Smooth muscle cell (in vitro differentiated cells): Measurements from ENCODE around the gene BRAF. TPM values are rescaled to one million over a fixed set of nuclear protein-coding genes. Genes with fewer than 3 reads are reported as not detected.

ENCODE experiments used
- DNase-seq: peaks from one replicate; lab custom pipeline; 2025; ENCODE audit not compliant: unreplicated experiment; lab: John Stamatoyannopoulos, UW
- H2AFZ ChIP-seq: fragments of 200-600 bp; sonication (generic); 2 replicates; pipeline ENCODE4 v1.6.0; 2016; ENCODE audit warnings: antibody characterized with exemption, low read depth, mild to moderate bottlenecking
- H3F3A ChIP-seq: fragments of 200-600 bp; sonication (generic); 2 replicates; pipeline ENCODE4 v1.6.0; 2017; ENCODE audit warnings: antibody characterized with exemption, low read depth
- H3K27ac ChIP-seq: fragments of 200-600 bp; sonication (generic); 2 replicates; pipeline ENCODE4 v1.5.1; 2016; ENCODE audit warnings: low read depth, mild to moderate bottlenecking
- H3K27me3 ChIP-seq: fragments of 200-600 bp; sonication (generic); 2 replicates; pipeline ENCODE4 v1.6.1; 2016; ENCODE audit warnings: low read depth, mild to moderate bottlenecking
- H3K36me3 ChIP-seq: fragments of 200-600 bp; sonication (generic); 2 replicates; pipeline ENCODE4 v1.5.1; 2016; ENCODE audit warnings: low read depth
- H3K4me1 ChIP-seq: fragments of 200-600 bp; sonication (generic); 2 replicates; pipeline ENCODE4 v1.5.1; 2016; ENCODE audit warnings: low read depth
- H3K4me2 ChIP-seq: fragments of 200-600 bp; sonication (generic); 2 replicates; pipeline ENCODE4 v1.6.0; 2016; ENCODE audit warnings: mild to moderate bottlenecking
- H3K4me3 ChIP-seq: fragments of 200-600 bp; sonication (generic); 2 replicates; pipeline ENCODE4 v1.5.1; 2016; ENCODE audit warnings: mild to moderate bottlenecking
- H3K79me2 ChIP-seq: fragments of 200-600 bp; sonication (generic); 2 replicates; pipeline ENCODE4 v1.6.0; 2016; ENCODE audit warnings: low read depth, mild to moderate bottlenecking
- H3K9ac ChIP-seq: fragments of 200-600 bp; sonication (generic); 2 replicates; pipeline ENCODE4 v1.6.0; 2016; ENCODE audit warnings: low read depth
- H3K9me3 ChIP-seq: fragments of 200-600 bp; sonication (generic); replicated peaks from 2 replicates; pipeline ENCODE4 v1.5.1; 2016; ENCODE audit warnings: low read depth
- H4K20me1 ChIP-seq: fragments of 200-600 bp; sonication (generic); 2 replicates; pipeline ENCODE4 v1.6.0; 2016; ENCODE audit warnings: low read depth
- CTCF ChIP-seq: fragments of 200-600 bp; sonication (generic); IDR thresholded peaks from 2 replicates; pipeline ENCODE4 v1.5.1; 2017; ENCODE audit warnings: borderline replicate concordance, mild to moderate bottlenecking, antibody characterized with exemption; ENCODE audit not compliant: insufficient read depth, poor library complexity, severe bottlenecking
- WGBS: methylation state at CpG from one replicate; pipeline ENCODE4 v1.1.7; 2016; ENCODE audit warnings: low lambda C conversion rate; 5-methylcytosine and 5-hydroxymethylcytosine counted together
- polyA plus RNA-seq: library from polyadenylated mRNA; unstranded; fragments of >200 nt; fragmentation: Nextera tagmentation; extraction: Ambion mirVana; gene quantifications from 2 replicates; pipeline ENCODE4 v1.2.1, GENCODE V29; 2016
- total RNA-seq: library from RNA; depleted of rRNA; stranded (reverse); fragments of >200 nt; gene quantifications from 2 replicates; pipeline ENCODE4 v1.2.3, GENCODE V29; 2014

The BRAF gene
- total and polyA plus RNA-seq, 2 experiments from 2014 or later, result 6.5 to 28.9 TPM

DNA sequence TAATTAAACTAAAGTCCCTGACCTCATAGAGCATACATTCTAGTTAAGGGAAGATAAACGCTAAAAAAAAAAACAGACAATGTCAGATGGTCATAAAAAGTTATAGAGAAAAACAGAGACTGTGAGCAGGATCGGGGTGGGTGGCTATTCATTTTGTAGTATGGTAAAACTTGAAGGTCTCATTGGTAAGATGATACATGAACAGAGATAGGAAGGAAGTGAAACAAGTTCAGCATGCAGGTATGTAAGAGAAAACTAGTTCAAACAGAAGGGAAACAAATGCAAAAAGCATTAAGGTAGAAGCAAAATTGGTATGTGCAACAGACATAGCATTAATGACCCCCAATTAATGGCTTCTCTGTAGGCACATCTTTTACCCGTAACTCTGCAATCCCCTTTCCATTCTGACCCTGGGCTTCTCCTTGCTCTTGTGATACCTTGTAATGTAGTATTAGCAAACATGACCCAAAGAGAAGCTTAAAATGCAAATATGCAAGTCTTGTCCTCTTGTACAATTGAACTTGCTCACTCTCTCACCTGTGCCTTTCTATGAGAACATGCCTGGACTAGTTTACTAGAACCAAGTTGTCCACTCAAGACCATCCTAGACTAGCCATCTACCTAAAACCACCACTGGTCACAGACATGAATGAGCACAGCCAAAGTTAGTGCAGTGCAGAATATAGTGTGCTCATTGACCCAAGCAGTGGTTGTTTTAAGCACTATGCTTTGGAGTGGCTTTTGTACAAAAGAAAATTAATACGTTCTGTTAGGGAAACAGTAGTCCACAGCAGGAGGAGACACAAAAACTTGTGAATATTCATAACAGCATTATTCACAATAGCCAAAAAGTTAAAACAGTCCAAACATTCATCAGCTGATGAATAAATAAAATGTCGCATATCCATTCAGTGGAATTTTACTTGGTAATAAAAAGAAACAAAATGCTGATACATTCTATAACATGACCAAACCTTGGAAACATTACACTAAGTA is 57.0 kb downstream of the BRAF start:
- TF ChIP-seq CTCF, result no peak
- Histone ChIP-seq H3K36me3 (no peaks in the 10 kb centered on the region), H3K9ac (no peak overlapping the region), H2AFZ (no peak overlapping the region), H3K9me3 (no peaks in the 10 kb centered on the region), H3K27ac (no peak overlapping the region), H3K4me2 (no peak overlapping the region), H3K4me1 (no peaks in the 10 kb centered on the region), H3K27me3 (no peaks in the 10 kb centered on the region), H3K4me3 (no peak overlapping the region), H3F3A (no peaks in the 10 kb centered on the region), H4K20me1 (peaks cover 99% of the 10 kb centered on the region), H3K79me2 (peaks cover 94% of the 10 kb centered on the region)
- 94% methylated on average over 5 of the region's 5 CpGs for WGBS
- DNase-seq, result no peak

GRCh38 chr7:140866926-140867325 is 57.8 kb downstream of the BRAF start:
- Histone ChIP-seq H3K4me1 (no peaks in the 10 kb centered on the region), H3K9ac (no peak overlapping the region), H3K9me3 (no peaks in the 10 kb centered on the region), H3K79me2 (peaks cover 94% of the 10 kb centered on the region), H2AFZ (no peak overlapping the region), H3K27ac (no peak overlapping the region), H3F3A (no peaks in the 10 kb centered on the region), H3K27me3 (no peaks in the 10 kb centered on the region), H3K4me3 (no peak overlapping the region), H3K36me3 (no peaks in the 10 kb centered on the region), H4K20me1 (peaks cover 100% of the 10 kb centered on the region), H3K4me2 (no peak overlapping the region)
- TF ChIP-seq CTCF, result no peak
- no peak for DNase-seq

- Histone ChIP-seq H3K9me3 (no peaks in the 10 kb centered on the region), H3K27ac (no peak overlapping the region), H3F3A (no peaks in the 10 kb centered on the region), H3K79me2 (peaks cover 94% of the 10 kb centered on the region), H3K4me2 (no peak overlapping the region), H3K4me1 (no peaks in the 10 kb centered on the region), H2AFZ (no peak overlapping the region), H3K36me3 (no peaks in the 10 kb centered on the region), H3K9ac (no peak overlapping the region), H4K20me1 (peaks cover 100% of the 10 kb centered on the region), H3K4me3 (no peak overlapping the region), H3K27me3 (no peaks in the 10 kb centered on the region)
- no peak for TF ChIP-seq CTCF
- no peak for DNase-seq
- 98% methylated on average over 3 of the region's 3 CpGs for WGBS
Measured at GRCh38 chr7:140864732-140865131, 60.0 kb downstream of the BRAF start.

GRCh38 chr7:140863867-140864266 is 60.9 kb downstream of the BRAF start:
- H4K20me1 ChIP-seq, result peaks cover 100% of the 10 kb centered on the region
- peaks cover 94% of the 10 kb centered on the region for H3K79me2 ChIP-seq
- WGBS, result 88% methylated on average over 4 of the region's 4 CpGs

More at GRCh38 chr7:140863867-140864266, 60.9 kb downstream of the BRAF start:
- Histone ChIP-seq H3K36me3 (no peaks in the 10 kb centered on the region), H3K4me3 (no peak overlapping the region), H2AFZ (no peak overlapping the region), H3F3A (no peaks in the 10 kb centered on the region), H3K27me3 (no peaks in the 10 kb centered on the region), H3K9ac (no peak overlapping the region), H3K4me2 (no peak overlapping the region), H3K27ac (no peak overlapping the region), H3K4me1 (no peaks in the 10 kb centered on the region), H3K9me3 (no peaks in the 10 kb centered on the region)
- TF ChIP-seq CTCF, result no peak
- no peak for DNase-seq
